ENCODE data around the gene POMT1.

POMT1 gene

DNA sequence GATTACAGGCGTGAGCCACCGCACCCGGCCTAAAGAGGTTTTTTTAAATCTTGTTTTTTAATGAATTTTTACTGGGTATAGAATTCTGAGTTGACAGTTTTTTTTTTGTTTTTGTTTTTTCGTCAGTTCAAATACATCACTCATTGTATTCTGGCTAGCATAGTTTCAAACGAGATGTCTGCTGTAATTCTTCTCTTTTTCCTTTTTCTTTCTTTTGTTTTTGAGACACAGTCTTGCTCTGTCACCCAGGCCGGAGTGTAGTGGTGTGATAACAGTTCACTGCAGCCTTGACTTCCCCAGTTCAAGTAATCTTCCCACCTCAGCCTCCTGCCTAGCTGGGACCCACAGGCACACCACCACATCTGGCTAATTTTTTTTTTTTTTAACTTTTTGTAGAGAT is 40.4 kb downstream of the POMT1 start:
- no peak for TF ChIP-seq EZH2phosphoT487 (IDR thresholded peaks at IDR 0.05; ENCODE audit: low read length)
- TF ChIP-seq, protein P1, sequence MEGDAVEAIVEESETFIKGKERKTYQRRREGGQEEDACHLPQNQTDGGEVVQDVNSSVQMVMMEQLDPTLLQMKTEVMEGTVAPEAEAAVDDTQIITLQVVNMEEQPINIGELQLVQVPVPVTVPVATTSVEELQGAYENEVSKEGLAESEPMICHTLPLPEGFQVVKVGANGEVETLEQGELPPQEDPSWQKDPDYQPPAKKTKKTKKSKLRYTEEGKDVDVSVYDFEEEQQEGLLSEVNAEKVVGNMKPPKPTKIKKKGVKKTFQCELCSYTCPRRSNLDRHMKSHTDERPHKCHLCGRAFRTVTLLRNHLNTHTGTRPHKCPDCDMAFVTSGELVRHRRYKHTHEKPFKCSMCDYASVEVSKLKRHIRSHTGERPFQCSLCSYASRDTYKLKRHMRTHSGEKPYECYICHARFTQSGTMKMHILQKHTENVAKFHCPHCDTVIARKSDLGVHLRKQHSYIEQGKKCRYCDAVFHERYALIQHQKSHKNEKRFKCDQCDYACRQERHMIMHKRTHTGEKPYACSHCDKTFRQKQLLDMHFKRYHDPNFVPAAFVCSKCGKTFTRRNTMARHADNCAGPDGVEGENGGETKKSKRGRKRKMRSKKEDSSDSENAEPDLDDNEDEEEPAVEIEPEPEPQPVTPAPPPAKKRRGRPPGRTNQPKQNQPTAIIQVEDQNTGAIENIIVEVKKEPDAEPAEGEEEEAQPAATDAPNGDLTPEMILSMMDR (IDR thresholded peaks at IDR 0.05; ENCODE audit: low read length) = no peak
- no peak for TF ChIP-seq EZH2 (optimal IDR thresholded peaks at IDR 0.05; ENCODE audit: low read depth, low read length)
- Histone ChIP-seq H3K9ac (ENCODE audit: low read length) (no peak overlapping the region), H3K9me2 (replicated peaks; ENCODE audit: insufficient read depth, low read length) (no peaks in the 10 kb centered on the region), H3K4me3 (ENCODE audit: low read length) (no peak overlapping the region), H3K9me3 (replicated peaks; ENCODE audit: insufficient read depth, low read length) (no peaks in the 10 kb centered on the region), H4K20me1 (ENCODE audit: insufficient read depth, low read length) (no peaks in the 10 kb centered on the region), H3K79me2 (ENCODE audit: low read length) (no peaks in the 10 kb centered on the region), H3K27ac (ENCODE audit: low read length) (no peak overlapping the region), H3F3A (ENCODE audit: insufficient read depth, low read length) (no peaks in the 10 kb centered on the region), H3K27me3 (replicated peaks; ENCODE audit: insufficient read depth, low read length) (no peaks in the 10 kb centered on the region; the same call in 1 of the 2 replicates), H3K4me1 (ENCODE audit: low read length) (no peaks in the 10 kb centered on the region), H3K4me2 (ENCODE audit: low read depth, low read length) (no peak overlapping the region), H3K36me3 (replicated peaks; ENCODE audit: insufficient read depth, low read length) (no peaks in the 10 kb centered on the region), H2AFZ (ENCODE audit: low read length) (no peak overlapping the region)
- DNase-seq = no peak

DNA sequence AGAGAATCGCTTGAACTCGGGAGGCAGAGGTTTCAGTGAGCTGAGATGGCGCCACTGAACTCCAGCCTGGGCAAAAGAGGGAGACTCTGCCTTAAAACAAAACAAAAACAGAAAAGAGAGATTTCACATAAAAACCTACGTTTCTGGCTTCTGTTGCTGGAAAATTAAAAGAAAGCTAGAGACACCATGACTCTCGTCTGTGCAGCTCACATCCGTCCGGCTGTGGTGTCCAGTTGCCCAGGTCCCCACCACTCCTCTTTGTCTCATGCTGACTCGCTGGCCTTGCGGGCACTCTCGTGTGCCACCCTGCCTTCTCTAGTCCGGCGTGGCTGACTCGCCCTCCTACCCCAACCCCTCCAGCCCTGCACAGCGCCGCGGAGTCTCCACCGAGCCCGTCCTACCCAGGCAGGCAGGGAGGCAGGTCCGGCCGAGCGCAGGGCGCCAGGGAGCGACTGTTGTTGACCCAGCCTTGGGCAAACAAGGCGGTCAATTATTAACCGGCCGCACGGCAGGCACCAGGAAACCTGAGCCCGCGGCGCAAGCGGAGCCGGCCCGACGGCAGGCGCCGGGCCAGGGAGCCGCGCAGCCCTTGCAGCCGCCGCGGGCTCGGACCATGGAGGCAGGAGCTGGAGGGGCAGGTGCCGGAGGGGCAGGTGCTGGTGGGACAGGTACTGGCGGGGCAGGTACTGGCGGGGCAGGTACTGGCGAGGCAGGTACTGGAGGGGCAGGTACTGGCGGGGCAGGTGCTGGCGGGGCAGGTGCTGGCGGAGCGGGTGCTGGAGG is 42.5 kb downstream of the POMT1 start, which contains the start of gene PRRT1B:
Gene PRRT1B (plus strand): TSS at position 521 of the 783 bp plus-strand sequence. CDS start 93 bp downstream, at position 614.
- no peak for DNase-seq
- H4K20me1 ChIP-seq (ENCODE audit: insufficient read depth, low read length) = no peaks in the 10 kb centered on the region
- H3K27me3 ChIP-seq (replicated peaks; ENCODE audit: insufficient read depth, low read length) = no peaks in the 10 kb centered on the region; the same call in 1 of the 2 replicates
- H2AFZ ChIP-seq (ENCODE audit: low read length) = no peak within 1 kb of the TSS
- no peaks in the 10 kb centered on the region for H3K9me3 ChIP-seq (replicated peaks; ENCODE audit: insufficient read depth, low read length)
- no peaks in the 10 kb centered on the region for H3K4me1 ChIP-seq (ENCODE audit: low read length)
- no peak within 1 kb of the TSS for H3K27ac ChIP-seq (ENCODE audit: low read length)
- H3K36me3 ChIP-seq (replicated peaks; ENCODE audit: insufficient read depth, low read length) = no peaks in the 10 kb centered on the region
- H3K9ac ChIP-seq (ENCODE audit: low read length) = no peak within 1 kb of the TSS
- no peaks in the 10 kb centered on the region for H3F3A ChIP-seq (ENCODE audit: insufficient read depth, low read length)
- H3K9me2 ChIP-seq (replicated peaks; ENCODE audit: insufficient read depth, low read length) = no peaks in the 10 kb centered on the region
- H3K4me3 ChIP-seq (ENCODE audit: low read length) = no peak within 1 kb of the TSS
- no peak within 1 kb of the TSS for H3K4me2 ChIP-seq (ENCODE audit: low read depth, low read length)
- no peaks in the 10 kb centered on the region for H3K79me2 ChIP-seq (ENCODE audit: low read length)
- TF ChIP-seq, protein P1 (IDR thresholded peaks at IDR 0.05; ENCODE audit: low read length) = no peak
- TF ChIP-seq EZH2phosphoT487 (IDR thresholded peaks at IDR 0.05; ENCODE audit: low read length) = no peak
- TF ChIP-seq EZH2 (optimal IDR thresholded peaks at IDR 0.05; ENCODE audit: low read depth, low read length) = no peak

DNA sequence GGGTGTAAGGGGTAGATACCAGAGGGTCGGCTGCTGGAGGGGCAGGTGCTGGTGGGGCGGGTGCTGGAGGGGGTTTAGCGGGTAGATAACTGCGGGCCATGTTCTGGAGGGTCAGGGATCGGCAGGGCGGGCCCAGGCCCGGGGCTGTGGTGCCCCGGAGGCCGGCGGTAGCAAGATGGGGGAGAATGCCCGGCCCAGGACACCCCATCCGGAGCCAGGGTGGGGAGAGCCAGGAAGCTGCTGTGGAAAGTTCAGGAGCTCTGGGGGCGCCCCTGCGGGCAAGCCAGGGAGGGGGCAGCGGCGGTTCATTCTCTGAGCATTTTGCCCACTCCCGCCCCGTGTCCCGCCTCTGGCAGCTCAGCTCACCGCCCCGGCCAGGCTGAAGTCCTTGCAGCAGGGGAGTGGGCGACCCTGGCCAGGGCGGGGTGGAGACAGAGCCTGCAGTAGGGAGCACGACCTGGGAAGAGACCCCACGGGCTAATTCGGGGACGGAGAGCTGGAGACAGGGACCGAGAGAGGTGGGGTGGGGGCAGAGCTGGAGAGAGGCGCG is 43.1 kb downstream of the POMT1 start:
- no peak overlapping the region for H3K27ac ChIP-seq (ENCODE audit: low read length)
- no peak overlapping the region for H3K4me2 ChIP-seq (ENCODE audit: low read depth, low read length)
- no peaks in the 10 kb centered on the region; the same call in 1 of the 2 replicates for H3K27me3 ChIP-seq (replicated peaks; ENCODE audit: insufficient read depth, low read length)
- no peaks in the 10 kb centered on the region for H3K79me2 ChIP-seq (ENCODE audit: low read length)
- no peaks in the 10 kb centered on the region for H4K20me1 ChIP-seq (ENCODE audit: insufficient read depth, low read length)
- no peaks in the 10 kb centered on the region for H3K4me1 ChIP-seq (ENCODE audit: low read length)
- no peaks in the 10 kb centered on the region for H3K9me2 ChIP-seq (replicated peaks; ENCODE audit: insufficient read depth, low read length)
- H3K4me3 ChIP-seq (ENCODE audit: low read length) = no peak overlapping the region
- H3K36me3 ChIP-seq (replicated peaks; ENCODE audit: insufficient read depth, low read length) = no peaks in the 10 kb centered on the region
- TF ChIP-seq, protein P1 (IDR thresholded peaks at IDR 0.05; ENCODE audit: low read length) = no peak
- TF ChIP-seq EZH2 (optimal IDR thresholded peaks at IDR 0.05; ENCODE audit: low read depth, low read length) (no peak), EZH2phosphoT487 (IDR thresholded peaks at IDR 0.05; ENCODE audit: low read length) (no peak)
- no peaks in the 10 kb centered on the region for H3K9me3 ChIP-seq (replicated peaks; ENCODE audit: insufficient read depth, low read length)
- no peak overlapping the region for H3K9ac ChIP-seq (ENCODE audit: low read length)
- no peaks in the 10 kb centered on the region for H3F3A ChIP-seq (ENCODE audit: insufficient read depth, low read length)
- no peak for DNase-seq
- no peak overlapping the region for H2AFZ ChIP-seq (ENCODE audit: low read length)
